ENCODE data around the gene EPB41. TPM values are rescaled to one million over a fixed set of nuclear protein-coding genes. Genes with fewer than 3 reads are reported as not detected.
"Not testable (repeated sequence)": the region's sequence is repeated elsewhere in the genome, so short reads cannot be mapped to it uniquely, and the experiment has no call there.

The EPB41 gene
- total and polyA plus RNA-seq, 7 donors, result 13.2 to 35.1 (median 27.1) TPM

DNA sequence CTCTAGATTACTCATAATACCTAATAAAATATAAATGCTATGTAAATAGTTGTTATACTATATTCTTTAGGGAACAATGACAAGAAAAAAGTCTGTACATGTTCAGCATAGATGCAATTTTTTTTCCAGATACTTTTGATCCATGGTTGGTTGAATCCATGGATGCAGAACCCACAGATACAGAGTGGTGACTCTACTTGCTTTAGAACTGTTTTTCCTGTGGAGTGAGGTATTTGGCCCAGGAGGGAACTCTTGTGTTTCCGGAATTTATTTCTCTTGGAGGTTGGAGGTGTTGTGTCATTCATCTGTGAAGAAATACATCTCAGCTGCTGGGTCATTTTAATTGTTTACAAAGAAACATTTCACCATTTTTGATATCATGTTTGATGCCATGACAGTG, 180.6 kb downstream of the EPB41 start:
- Histone ChIP-seq H3K4me1 (peaks cover 0 to 9% (median 4%) of the 10 kb centered on the region in 4 donors), H3K27ac (no peak overlapping the region), H3K36me3 (peaks cover 0 to 8% (median 2%) of the 10 kb centered on the region in 4 donors), H3K27me3 (no peaks in the 10 kb centered on the region), H3K9me3 (no peaks in the 10 kb centered on the region), H3K4me3 (no peak overlapping the region)
- intact Hi-C loops (cut with DNase I), result no loop called here
- DNase-seq, result no peak
- 91 to 92% methylated on average over 1 of the region's 1 CpG for WGBS, 2 donors
- TF ChIP-seq, protein P1, sequence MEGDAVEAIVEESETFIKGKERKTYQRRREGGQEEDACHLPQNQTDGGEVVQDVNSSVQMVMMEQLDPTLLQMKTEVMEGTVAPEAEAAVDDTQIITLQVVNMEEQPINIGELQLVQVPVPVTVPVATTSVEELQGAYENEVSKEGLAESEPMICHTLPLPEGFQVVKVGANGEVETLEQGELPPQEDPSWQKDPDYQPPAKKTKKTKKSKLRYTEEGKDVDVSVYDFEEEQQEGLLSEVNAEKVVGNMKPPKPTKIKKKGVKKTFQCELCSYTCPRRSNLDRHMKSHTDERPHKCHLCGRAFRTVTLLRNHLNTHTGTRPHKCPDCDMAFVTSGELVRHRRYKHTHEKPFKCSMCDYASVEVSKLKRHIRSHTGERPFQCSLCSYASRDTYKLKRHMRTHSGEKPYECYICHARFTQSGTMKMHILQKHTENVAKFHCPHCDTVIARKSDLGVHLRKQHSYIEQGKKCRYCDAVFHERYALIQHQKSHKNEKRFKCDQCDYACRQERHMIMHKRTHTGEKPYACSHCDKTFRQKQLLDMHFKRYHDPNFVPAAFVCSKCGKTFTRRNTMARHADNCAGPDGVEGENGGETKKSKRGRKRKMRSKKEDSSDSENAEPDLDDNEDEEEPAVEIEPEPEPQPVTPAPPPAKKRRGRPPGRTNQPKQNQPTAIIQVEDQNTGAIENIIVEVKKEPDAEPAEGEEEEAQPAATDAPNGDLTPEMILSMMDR (IDR thresholded peaks at IDR 0.05), result no peak
- no peak for TF ChIP-seq EP300 (IDR thresholded peaks at IDR 0.05)
- TF ChIP-seq POLR2A (IDR thresholded peaks at IDR 0.05), result no peak
- TF ChIP-seq POLR2AphosphoS5 (IDR thresholded peaks at IDR 0.05), result no peak

DNA sequence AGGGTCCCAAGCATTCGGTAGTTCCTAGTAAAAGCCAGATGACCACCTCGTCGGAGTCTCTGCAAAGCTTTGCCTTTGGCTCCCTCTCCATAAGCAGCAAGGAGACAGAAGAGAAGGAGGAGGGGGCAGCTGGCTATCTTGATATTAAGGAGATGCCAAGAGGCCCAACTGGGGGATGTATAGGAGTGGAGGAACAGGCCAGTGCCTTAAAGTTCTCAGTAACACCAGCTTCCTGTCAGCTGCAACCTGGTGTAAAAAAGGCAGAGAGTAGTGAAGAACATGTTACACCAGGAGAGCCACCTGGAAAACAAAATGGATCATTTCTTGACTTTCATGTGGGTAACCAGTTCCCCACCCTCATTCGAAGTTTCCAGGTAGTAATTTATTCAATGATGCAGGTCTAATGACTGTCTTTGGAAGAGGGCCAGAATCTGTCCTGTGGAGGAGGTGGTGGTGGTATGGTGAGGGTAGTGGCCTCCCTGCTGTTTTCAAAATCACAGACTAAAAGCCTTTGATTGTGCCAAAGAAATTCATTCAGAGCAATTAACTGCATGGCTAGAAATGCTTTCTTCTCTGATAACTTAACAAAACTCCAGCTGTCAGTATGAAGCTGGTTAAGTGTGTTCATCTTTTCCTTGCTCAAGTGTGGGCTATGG, 182.0 kb downstream of the EPB41 start:
- H3K27ac ChIP-seq, result no peak overlapping the region
- DNase-seq, result no peak
- H3K9me3 ChIP-seq, result no peaks in the 10 kb centered on the region
- TF ChIP-seq, protein P1 (IDR thresholded peaks at IDR 0.05), result no peak
- TF ChIP-seq EP300 (IDR thresholded peaks at IDR 0.05) (no peak), POLR2AphosphoS5 (IDR thresholded peaks at IDR 0.05) (no peak), POLR2A (IDR thresholded peaks at IDR 0.05) (no peak)
- peaks cover 0 to 1% (median under 1%) of the 10 kb centered on the region in 4 donors for H3K4me1 ChIP-seq
- no peak overlapping the region for H3K4me3 ChIP-seq
- intact Hi-C loops (cut with DNase I), result no loop called here
- no peaks in the 10 kb centered on the region for H3K27me3 ChIP-seq
- H3K36me3 ChIP-seq, result peaks cover 0 to 8% (median 2%) of the 10 kb centered on the region in 4 donors
- WGBS, 2 donors, result 75 to 81% methylated on average over 4 of the region's 4 CpGs

DNA sequence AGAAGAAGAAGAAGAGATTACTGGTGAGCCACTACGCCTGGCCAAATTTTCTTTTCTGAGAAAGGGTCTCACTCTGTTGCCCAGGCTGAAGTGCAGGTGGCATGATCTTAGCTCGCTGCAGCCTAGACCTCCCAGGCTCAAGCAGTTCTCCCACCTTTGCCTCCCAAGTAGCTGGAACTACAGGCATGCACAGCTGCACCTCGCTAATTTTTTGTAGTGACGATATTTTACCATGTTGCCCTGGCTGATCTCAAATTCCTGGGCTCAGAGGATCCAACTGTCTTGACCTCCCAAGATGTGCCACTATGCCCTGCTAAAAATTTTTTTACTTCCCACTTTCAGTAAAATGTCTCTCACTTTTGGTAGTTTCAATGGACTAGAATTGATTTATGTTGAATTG, 184.9 kb downstream of the EPB41 start:
- WGBS, 2 donors, result 82 to 93% methylated on average over 4 of the region's 4 CpGs
- TF ChIP-seq POLR2AphosphoS5 (IDR thresholded peaks at IDR 0.05), result no peak
- TF ChIP-seq, protein P1 (IDR thresholded peaks at IDR 0.05), result no peak
- Histone ChIP-seq H3K27ac (no peak overlapping the region), H3K9me3 (no peaks in the 10 kb centered on the region), H3K4me1 (no peaks in the 10 kb centered on the region), H3K36me3 (peaks cover 0 to 15% (median 2%) of the 10 kb centered on the region in 4 donors), H3K4me3 (no peak overlapping the region), H3K27me3 (no peaks in the 10 kb centered on the region)
- intact Hi-C loops (cut with DNase I), result no loop called here
- no peak for DNase-seq

DNA sequence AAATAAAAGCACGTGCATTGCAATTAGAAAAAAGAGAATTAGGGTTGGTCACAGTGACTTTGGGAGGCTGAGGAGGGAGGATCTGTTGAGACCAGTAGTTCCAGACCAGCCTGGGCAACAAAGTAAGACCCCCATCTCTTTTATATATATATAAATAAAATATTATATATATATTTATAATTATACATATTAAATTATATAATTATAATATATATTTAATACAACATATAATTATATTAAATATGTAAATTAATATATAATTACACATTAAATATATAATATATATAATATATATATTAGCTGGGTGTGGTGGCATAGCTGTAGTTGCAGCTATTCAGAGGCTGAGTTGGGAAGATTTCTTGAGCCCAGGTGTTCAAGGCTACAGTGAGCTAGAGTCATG, 186.1 kb downstream of the EPB41 start:
- intact Hi-C loops (cut with DNase I), result no loop called here
- DNase-seq, result no peak
- Histone ChIP-seq H3K27me3 (no peaks in the 10 kb centered on the region), H3K9me3 (no peaks in the 10 kb centered on the region), H3K36me3 (peaks cover 0 to 15% (median 2%) of the 10 kb centered on the region in 4 donors), H3K4me3 (no peak overlapping the region), H3K4me1 (no peaks in the 10 kb centered on the region), H3K27ac (no peak overlapping the region)
- no peak for TF ChIP-seq EP300 (IDR thresholded peaks at IDR 0.05)
- no peak for TF ChIP-seq POLR2AphosphoS5 (IDR thresholded peaks at IDR 0.05)
- TF ChIP-seq POLR2A (IDR thresholded peaks at IDR 0.05), result no peak
- TF ChIP-seq, protein P1 (IDR thresholded peaks at IDR 0.05), result no peak
- 93 to 98% methylated on average over 1 of the region's 1 CpG for WGBS, 2 donors

DNA sequence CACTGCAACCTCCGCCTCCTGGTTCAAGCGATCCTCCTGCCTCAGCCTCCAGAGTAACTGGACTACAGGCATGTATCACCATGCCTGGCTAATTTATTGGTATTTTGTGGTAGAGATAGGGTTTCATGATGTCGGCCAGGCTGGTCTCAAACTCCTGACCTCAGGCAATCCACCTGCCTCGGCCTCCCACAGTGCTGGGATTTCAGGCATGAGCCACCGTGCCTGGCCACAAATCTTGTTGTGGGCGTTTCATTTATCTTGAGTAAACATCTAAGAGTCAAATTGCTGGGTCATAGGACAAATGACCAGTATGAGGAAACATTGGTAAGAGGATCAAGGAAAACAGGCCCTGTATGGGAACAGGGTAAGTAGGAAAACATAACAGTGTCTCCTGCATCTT, 191.5 kb downstream of the EPB41 start:
- Histone ChIP-seq H3K4me1 (peaks cover 0 to 5% (median 0%) of the 10 kb centered on the region in 4 donors), H3K27me3 (no peaks in the 10 kb centered on the region), H3K27ac (no peak overlapping the region), H3K4me3 (no peak overlapping the region), H3K36me3 (peaks cover 0 to 17% (median 0%) of the 10 kb centered on the region in 4 donors), H3K9me3 (no peaks in the 10 kb centered on the region)
- intact Hi-C loops (cut with DNase I), result no loop called here
- DNase-seq, result no peak
- 62 to 84% methylated on average over 6 of the region's 6 CpGs for WGBS, 2 donors
- TF ChIP-seq, protein P1 (IDR thresholded peaks at IDR 0.05), result no peak
- no peak for TF ChIP-seq POLR2AphosphoS5 (IDR thresholded peaks at IDR 0.05)
- TF ChIP-seq POLR2A (IDR thresholded peaks at IDR 0.05), result no peak
- TF ChIP-seq EP300 (IDR thresholded peaks at IDR 0.05), result no peak

DNA sequence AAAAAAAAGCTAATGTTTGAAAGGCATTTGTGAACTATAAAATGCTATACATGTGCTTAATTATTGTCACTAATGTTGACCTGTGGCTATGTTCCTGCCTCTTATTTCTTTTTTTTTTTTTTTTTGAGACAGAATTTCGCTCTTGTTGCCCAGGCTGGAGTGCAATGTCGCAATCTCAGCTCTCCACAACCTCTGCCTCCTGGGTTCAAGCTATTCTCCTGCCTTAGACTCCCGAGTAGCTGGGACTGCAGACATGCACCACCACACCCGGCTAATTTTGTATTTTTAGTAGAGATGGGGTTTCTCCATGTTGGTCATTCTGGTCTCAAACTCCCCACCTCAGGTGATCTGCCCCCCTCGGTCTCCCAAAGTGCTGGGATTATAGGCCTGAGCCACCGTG, 193.7 kb downstream of the EPB41 start:
- intact Hi-C loops (cut with DNase I); DNase-seq; H3K4me3 ChIP-seq; H3K27ac ChIP-seq; H3K4me1 ChIP-seq; H3K27me3 ChIP-seq; H3K9me3 ChIP-seq: not testable (repeated sequence)
- 98 to 99% methylated on average over 6 of the region's 6 CpGs for WGBS, 2 donors
- peaks cover 0 to 22% (median 0%) of the 10 kb centered on the region in 4 donors for H3K36me3 ChIP-seq

Data from sigmoid colon (tissue), 7 donors.